Measurements from ENCODE around the gene MRPL24. TPM values are rescaled to one million over a fixed set of nuclear protein-coding genes. Genes with fewer than 3 reads are reported as not detected.
"Not testable (repeated sequence)": the region's sequence is repeated elsewhere in the genome, so short reads cannot be mapped to it uniquely, and the experiment has no call there.

MRPL24 gene
- total and polyA plus RNA-seq, 2 of the 4 experiments (the other 2 are of a cell fraction), result 68.8 to 99.5 TPM

DNA sequence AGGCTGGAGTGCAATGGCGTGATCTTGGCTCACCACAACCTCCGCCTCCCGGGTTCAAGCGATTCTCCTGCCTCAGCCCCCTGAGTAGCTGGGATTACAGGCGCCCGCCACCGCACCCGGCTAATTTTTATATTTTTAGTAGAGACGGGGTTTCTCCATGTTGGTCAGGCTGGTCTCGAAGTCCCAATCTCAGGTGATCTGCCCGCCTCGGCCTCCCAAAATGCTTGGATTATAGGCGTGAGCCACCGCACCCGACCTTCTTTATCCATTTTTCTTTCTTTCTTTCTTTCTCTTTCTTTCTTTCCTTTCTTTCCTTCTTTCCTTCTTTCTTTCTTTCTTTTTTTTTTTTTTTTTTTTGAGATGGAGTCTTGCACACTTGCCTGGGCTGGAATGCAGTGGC, 24.2 kb upstream of the MRPL24 start:
- H3K27me3 ChIP-seq (ENCODE audit: control insufficient read depth, insufficient read depth, low read length); H4K8ac ChIP-seq (ENCODE audit: low read depth in 2 of 2, low read length in 2 of 2); H3K27ac ChIP-seq (ENCODE audit: insufficient read depth, low read length); H3K9me1 ChIP-seq (ENCODE audit: insufficient read depth, low read length); H3K56ac ChIP-seq (ENCODE audit: extremely low read depth, insufficient read depth, low read length); H3K18ac ChIP-seq (ENCODE audit: low read depth, low read length); CTCF ChIA-PET; H3K4ac ChIP-seq (ENCODE audit: low read depth, low read length); in situ Hi-C loops (cut with MboI; ENCODE audit: low sequenced_read_pairs); H3K14ac ChIP-seq (replicated peaks; ENCODE audit: low read depth, low read length); H4K5ac ChIP-seq (ENCODE audit: low read depth, low read length); H3K4me2 ChIP-seq (ENCODE audit: low read depth, low read length); dilution Hi-C loops (cut with HindIII; ENCODE audit: low sequenced_read_pairs, unreplicated experiment); H2BK5ac ChIP-seq (ENCODE audit: low read depth, low read length, poor library complexity, severe bottlenecking); BruUV-seq (replicated peaks); H3K36me3 ChIP-seq (ENCODE audit: control insufficient read depth, insufficient read depth, low read length); H2AK9ac ChIP-seq (replicated peaks; ENCODE audit: low read depth, low read length, poor library complexity); DNase-seq; H4K91ac ChIP-seq (ENCODE audit: insufficient read depth, low read depth, low read length); H3K9ac ChIP-seq (ENCODE audit: low read depth, low read length); H3K23ac ChIP-seq (ENCODE audit: low read depth, low read length); intact Hi-C loops (cut with micrococcal nuclease); H2BK20ac ChIP-seq (ENCODE audit: low read depth, low read length); H2BK15ac ChIP-seq (ENCODE audit: low read depth, low read length); H3K4me3 ChIP-seq (ENCODE audit: insufficient read depth, low read depth, low read length); H3K4me1 ChIP-seq (ENCODE audit: control insufficient read depth, insufficient read depth, low read length); ATAC-seq (ENCODE audit: low read depth); H2AK5ac ChIP-seq (ENCODE audit: low read depth, low read length); H2BK120ac ChIP-seq (ENCODE audit: low read depth, low read length); H3K9me3 ChIP-seq (ENCODE audit: control insufficient read depth, insufficient read depth, low read length); POLR2A ChIA-PET (ENCODE audit: unreplicated experiment); H2AFZ ChIP-seq (replicated peaks; ENCODE audit: low read length, poor library complexity): not testable (repeated sequence)
- no CpG with 5 or more reads among the region's 15 CpGs for WGBS, 2 experiments (ENCODE audit: extremely low coverage in 2 of 2, insufficient read length in 1 of 2)
- H4K20me1 ChIP-seq (ENCODE audit: insufficient read depth, low read length), result peaks cover 16% of the 10 kb centered on the region; the same call in 1 of the 2 replicates
- peaks cover 10 to 30% of the 10 kb centered on the region in 2 experiments; a peak in 3 of 4 replicates for H3K79me1 ChIP-seq (ENCODE audit: low read depth in 1 of 2, low read length in 2 of 2)

Data from IMR-90 (cell line).